Stimulated activated CD4-positive, alpha-beta T cell treated with anti-CD3 and anti-CD28 coated beads, TNF-alpha, amount 100 ng/mL, for 1 hour (primary cell): Measurements from ENCODE around the gene KCNQ1.

ENCODE experiments used
- DNase-seq, 3 donors: peaks; one replicate each; pipeline ENCODE4 v3.0.0-alpha.2; 2020; ENCODE audit warnings: low read depth in 3 of 3, low spot score in 1 of 3

The KCNQ1 gene

GRCh38 chr11:2441171-2441570, 3.6 kb upstream of the KCNQ1 start:
- DNase-seq = no peak

GRCh38 chr11:2442589-2442988, 2.2 kb upstream of the KCNQ1 start:
- no peak for DNase-seq

GRCh38 chr11:2443406-2443805, 1.4 kb upstream of the KCNQ1 start:
- no peak for DNase-seq

- DNase-seq = peak; percentile 49 to 76 (median 62)
Observed at GRCh38 chr11:2443881-2444820, 657 bp upstream of the KCNQ1 start, which contains the start of gene TRPM5. TSS of gene TRPM5 (minus strand) at chr11:2444514. CDS start at chr11:2423036, 21,478 bp downstream.

- no peak for DNase-seq
Observed at GRCh38 chr11:2445746-2446551, 1.1 kb downstream of the KCNQ1 start.

- DNase-seq = no peak
Observed at GRCh38 chr11:2446590-2447252, 1.9 kb downstream of the KCNQ1 start.

- no peak for DNase-seq
Observed at GRCh38 chr11:2447253-2447950, 2.6 kb downstream of the KCNQ1 start.

- no peak for DNase-seq
Observed at GRCh38 chr11:2447951-2448650, 3.3 kb downstream of the KCNQ1 start.

- no peak for DNase-seq
Observed at GRCh38 chr11:2448661-2449547, 4.1 kb downstream of the KCNQ1 start.

GRCh38 chr11:2449548-2450320, 4.9 kb downstream of the KCNQ1 start:
- no peak for DNase-seq

GRCh38 chr11:2450321-2451041, 5.7 kb downstream of the KCNQ1 start:
- DNase-seq = no peak

GRCh38 chr11:2451336-2451735, 6.5 kb downstream of the KCNQ1 start:
- DNase-seq = no peak

- no peak for DNase-seq
Observed at GRCh38 chr11:2451916-2452315, 7.1 kb downstream of the KCNQ1 start.

- no peak for DNase-seq
Observed at GRCh38 chr11:2452321-2453012, 7.7 kb downstream of the KCNQ1 start.

- no peak for DNase-seq
Observed at GRCh38 chr11:2453436-2453835, 8.6 kb downstream of the KCNQ1 start.

- DNase-seq = no peak
Observed at GRCh38 chr11:2458321-2458720, 13.5 kb downstream of the KCNQ1 start.

- no peak for DNase-seq
Observed at GRCh38 chr11:2459016-2459725, 14.4 kb downstream of the KCNQ1 start.
